Peyer's patch (tissue), 4 donors: ENCODE data around the gene KCTD15. TPM values are rescaled to one million over a fixed set of nuclear protein-coding genes. Genes with fewer than 3 reads are reported as not detected.

Experiments used
- DNase-seq, 3 donors: peaks; one replicate each; pipeline ENCODE4 v3.0.0-alpha.2; 2017 to 2019
- H3K27ac ChIP-seq, 4 donors: fragments of 200-600 bp; sonication (generic); one replicate each; pipeline ENCODE4 v1.5.1; 2016 to 2019
- H3K27me3 ChIP-seq, 2 donors: fragments of 200-600 bp; sonication (generic); one replicate each; pipeline ENCODE4 v1.5.1; 2019
- H3K36me3 ChIP-seq, 3 donors: fragments of 200-600 bp; sonication (generic); one replicate each; pipeline ENCODE4 v1.5.1; 2016 to 2019
- H3K4me1 ChIP-seq, 4 donors: fragments of 200-600 bp; sonication (generic); one replicate each; pipeline ENCODE4 v1.5.1; 2016 to 2019
- H3K4me3 ChIP-seq, 4 donors: fragments of 200-600 bp; sonication (generic); 1 replicate in 3 of 4; 2 replicates in 1 of 4; pipeline ENCODE4 v1.5.1; 2016 to 2019; ENCODE audit warnings: mild to moderate bottlenecking in 1 of 4
- H3K9me3 ChIP-seq, 4 donors: fragments of 200-600 bp; sonication (generic); one replicate each; pipeline ENCODE4 v1.5.1; 2016 to 2019; ENCODE audit warnings: mild to moderate bottlenecking in 1 of 4
- CTCF ChIP-seq, 6 experiments: fragments of 450-650 bp in 4 of 6; fragments of 200-600 bp in 2 of 6; sonication (generic) in 1 of 6; IDR thresholded peaks; one replicate each; pipeline ENCODE4 v1.5.1; 2017 to 2019; ENCODE audit warnings: antibody characterized with exemption in 6 of 6, mild to moderate bottlenecking in 3 of 6, moderate library complexity in 1 of 6
- POLR2A ChIP-seq, 2 donors: fragments of 450-650 bp; IDR thresholded peaks; one replicate each; pipeline ENCODE4 v1.5.1; 2017; ENCODE audit warnings: antibody characterized with exemption in 2 of 2, mild to moderate bottlenecking in 2 of 2, moderate library complexity in 2 of 2
- total RNA-seq, 4 donors: library from RNA; depleted of rRNA; stranded (reverse); fragments of >200 nt; gene quantifications; one replicate each; pipeline ENCODE4 v1.1.0, GENCODE V29; 2016

The KCTD15 gene
- total RNA-seq: 10 to 100 TPM in 3 of 4 donors, 1 to 10 TPM in 1; 5.4 to 33.5 (median 21.6) TPM

GRCh38 chr19:33796164-33796875, at the start of gene KCTD15:
KCTD15 (plus strand) TSS chr19:33796870; CDS start chr19:33800455, 3,585 bp downstream.
- Histone ChIP-seq H3K36me3 (no peaks in the 10 kb centered on the region), H3K27me3 (no peaks in the 10 kb centered on the region), H3K9me3 (peaks cover 0 to 4% (median 0%) of the 10 kb centered on the region in 4 donors), H3K4me3 (peak within 1 kb of the TSS; percentile 49 to 90 (median 62)), H3K4me1 (peaks cover 0 to 21% (median 2%) of the 10 kb centered on the region in 4 donors), H3K27ac (peak within 1 kb of the TSS; percentile 71 to 95 (median 86))
- TF ChIP-seq CTCF (IDR thresholded peaks at IDR 0.05) (no peak), POLR2A (IDR thresholded peaks at IDR 0.05) (no peak)
- peak in 1 of 3 donors; percentile 65 for DNase-seq

GRCh38 chr19:33747273-33747672, 49.4 kb upstream of the KCTD15 start:
- Histone ChIP-seq H3K9me3 (no peaks in the 10 kb centered on the region), H3K27me3 (no peaks in the 10 kb centered on the region), H3K4me3 (no peak overlapping the region), H3K36me3 (no peaks in the 10 kb centered on the region), H3K4me1 (no peaks in the 10 kb centered on the region), H3K27ac (no peak overlapping the region)
- no peak for DNase-seq
- no peak for TF ChIP-seq CTCF (IDR thresholded peaks at IDR 0.05)
- no peak for TF ChIP-seq POLR2A (IDR thresholded peaks at IDR 0.05)

- no peak for TF ChIP-seq CTCF (IDR thresholded peaks at IDR 0.05)
- no peak for TF ChIP-seq POLR2A (IDR thresholded peaks at IDR 0.05)
- H3K4me3 ChIP-seq: no peak overlapping the region
- DNase-seq: no peak
- no peaks in the 10 kb centered on the region for H3K4me1 ChIP-seq
- no peaks in the 10 kb centered on the region for H3K27me3 ChIP-seq
- H3K27ac ChIP-seq: no peak overlapping the region
- H3K36me3 ChIP-seq: no peaks in the 10 kb centered on the region
- no peaks in the 10 kb centered on the region for H3K9me3 ChIP-seq
These were observed 48.4 kb upstream of the KCTD15 start for GRCh38 chr19:33748231-33748630.

- TF ChIP-seq CTCF (IDR thresholded peaks at IDR 0.05) (no peak), POLR2A (IDR thresholded peaks at IDR 0.05) (no peak)
- DNase-seq: no peak
These were observed 47.7 kb upstream of the KCTD15 start for GRCh38 chr19:33749016-33749415.

GRCh38 chr19:33749619-33750175, 47.0 kb upstream of the KCTD15 start:
- no peak overlapping the region for H3K4me3 ChIP-seq
- H3K27me3 ChIP-seq: no peaks in the 10 kb centered on the region
- H3K4me1 ChIP-seq: no peaks in the 10 kb centered on the region
- no peak overlapping the region for H3K27ac ChIP-seq
- DNase-seq: no peak
- no peaks in the 10 kb centered on the region for H3K36me3 ChIP-seq
- TF ChIP-seq POLR2A (IDR thresholded peaks at IDR 0.05) (no peak), CTCF (IDR thresholded peaks at IDR 0.05) (no peak)
- no peaks in the 10 kb centered on the region for H3K9me3 ChIP-seq

More at GRCh38 chr19:33749016-33749415, 47.7 kb upstream of the KCTD15 start:
- no peaks in the 10 kb centered on the region for H3K36me3 ChIP-seq
- H3K4me3 ChIP-seq: no peak overlapping the region
- no peaks in the 10 kb centered on the region for H3K4me1 ChIP-seq
- no peaks in the 10 kb centered on the region for H3K9me3 ChIP-seq
- H3K27ac ChIP-seq: no peak overlapping the region
- no peaks in the 10 kb centered on the region for H3K27me3 ChIP-seq
